ENCODE measurements around the gene SMAD2.
A peak's percentile ranks its signal among the peaks of the same experiment; 100 is the strongest.

Gene SMAD2

DNA sequence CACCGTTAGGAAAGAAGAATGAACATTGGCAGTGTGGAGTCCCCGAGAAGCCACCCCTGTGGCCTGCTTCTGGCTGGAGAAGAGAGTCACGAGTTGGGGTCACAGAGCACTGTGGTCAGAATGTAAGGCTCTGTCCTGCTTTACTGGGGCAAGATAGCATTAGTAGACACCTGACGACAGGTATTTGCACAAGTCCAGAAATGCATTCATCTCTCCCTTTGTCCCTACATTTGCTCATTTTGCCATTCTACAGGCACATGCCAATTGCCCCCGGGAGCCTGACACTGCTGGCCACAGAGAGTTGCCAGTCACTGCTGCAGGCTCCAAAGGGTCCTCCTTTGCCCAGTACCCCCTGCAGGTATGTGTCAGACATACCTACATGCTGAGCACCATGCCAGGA lies 133.3 kb downstream of the SMAD2 start:
- ATAC-seq (replicated peaks) (no peak), DNase-seq (no peak)
- Mint-ChIP-seq H3K27ac (no peak overlapping the region), H3K4me3 (no peak overlapping the region), H3K4me1 (peaks cover 0 to 2% of the 10 kb centered on the region in 2 donors), H3K36me3 (no peaks in the 10 kb centered on the region), H3K9me3 (no peaks in the 10 kb centered on the region), H3K27me3 (peaks cover 14 to 31% of the 10 kb centered on the region in 2 donors)

- Mint-ChIP-seq H3K36me3 (no peaks in the 10 kb centered on the region), H3K9me3 (no peaks in the 10 kb centered on the region), H3K27me3 (peaks cover 17 to 35% of the 10 kb centered on the region in 2 donors), H3K4me1 (peaks cover 0 to 2% of the 10 kb centered on the region in 2 donors), H3K27ac (no peak overlapping the region), H3K4me3 (no peak overlapping the region)
- ATAC-seq (replicated peaks) (no peak), DNase-seq (no peak)
Observed at GRCh38 chr18:47795434-47795814, 135.0 kb downstream of the SMAD2 start.

DNA sequence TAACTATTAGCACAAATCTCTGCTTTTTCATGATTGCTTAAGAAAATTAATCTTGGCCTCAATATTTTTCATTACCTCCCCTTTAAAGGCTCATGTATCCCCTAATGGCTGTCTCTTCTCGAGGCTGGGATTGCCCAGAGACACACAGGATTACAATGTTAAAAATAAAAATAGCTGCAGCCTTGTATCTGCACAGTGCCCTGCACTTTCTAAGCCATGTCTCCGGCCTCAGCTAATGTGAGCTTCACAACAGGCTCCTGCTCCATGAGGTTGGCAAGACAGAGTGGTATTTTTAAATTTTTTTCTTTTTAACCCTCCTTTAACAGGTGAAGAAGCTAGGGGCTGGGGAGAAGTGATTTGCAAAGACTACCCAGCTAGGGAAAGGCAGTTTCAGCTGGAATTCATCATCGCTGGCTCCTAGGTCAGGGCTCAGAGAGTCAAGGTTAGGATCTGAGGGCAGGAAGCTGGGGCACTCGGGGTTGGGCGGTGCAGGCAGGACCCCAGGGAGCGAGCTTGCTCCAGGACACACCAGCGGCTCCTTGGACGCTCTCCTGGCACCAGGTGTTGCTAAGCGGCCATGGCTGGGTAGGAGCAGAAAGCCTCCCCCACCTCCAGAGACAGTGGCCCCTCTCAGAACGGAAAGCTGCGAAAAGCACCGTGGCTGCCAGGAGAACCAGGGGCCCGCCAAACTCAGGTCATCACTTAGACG lies 135.6 kb downstream of the SMAD2 start:
- Mint-ChIP-seq H3K36me3 (no peaks in the 10 kb centered on the region), H3K27me3 (peaks cover 22 to 40% of the 10 kb centered on the region in 2 donors), H3K4me1 (peaks cover 0 to 2% of the 10 kb centered on the region in 2 donors), H3K9me3 (no peaks in the 10 kb centered on the region), H3K27ac (no peak overlapping the region), H3K4me3 (no peak overlapping the region)
- DNase-seq (no peak), ATAC-seq (replicated peaks) (no peak)

- H3K4me3 Mint-ChIP-seq = no peak overlapping the region
- H3K36me3 Mint-ChIP-seq = no peaks in the 10 kb centered on the region
- peaks cover 0 to 2% of the 10 kb centered on the region in 2 donors for H3K4me1 Mint-ChIP-seq
- DNase-seq = no peak
- H3K9me3 Mint-ChIP-seq = no peaks in the 10 kb centered on the region
- H3K27me3 Mint-ChIP-seq = peaks cover 25 to 47% of the 10 kb centered on the region in 2 donors
- ATAC-seq (replicated peaks) = no peak
- no peak overlapping the region for H3K27ac Mint-ChIP-seq
Observed at GRCh38 chr18:47793609-47794008, 136.8 kb downstream of the SMAD2 start.

GRCh38 chr18:47791461-47791985 lies 138.9 kb downstream of the SMAD2 start:
- H3K4me1 Mint-ChIP-seq = peaks cover 0 to 2% of the 10 kb centered on the region in 2 donors
- no peak overlapping the region for H3K27ac Mint-ChIP-seq
- no peak overlapping the region for H3K4me3 Mint-ChIP-seq
- H3K27me3 Mint-ChIP-seq = peaks cover 33 to 40% of the 10 kb centered on the region in 2 donors
- no peaks in the 10 kb centered on the region for H3K36me3 Mint-ChIP-seq
- DNase-seq = no peak
- no peak for ATAC-seq (replicated peaks)
- no peaks in the 10 kb centered on the region for H3K9me3 Mint-ChIP-seq

DNA sequence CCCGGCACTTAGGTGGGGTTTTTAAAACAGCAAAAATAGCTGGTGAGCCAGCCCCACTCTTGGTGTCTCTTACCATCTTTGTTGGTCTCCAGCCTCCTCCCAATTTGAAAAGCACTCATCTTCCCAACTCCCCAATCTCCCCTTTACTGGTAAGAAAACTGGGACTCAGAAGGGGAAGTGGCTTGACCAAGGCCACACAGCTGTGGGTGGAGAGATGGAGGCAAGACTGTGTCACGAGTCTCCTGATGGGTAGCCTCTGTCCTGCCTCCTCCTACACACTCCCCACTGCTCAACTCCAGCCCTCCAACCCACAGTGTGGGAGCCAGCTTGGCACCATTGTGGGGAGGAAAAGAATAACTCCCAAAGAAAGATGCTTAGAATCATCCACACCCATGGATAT lies 140.4 kb downstream of the SMAD2 start:
- DNase-seq = no peak
- ATAC-seq (replicated peaks) = no peak
- peaks cover 33 to 39% of the 10 kb centered on the region in 2 donors for H3K27me3 Mint-ChIP-seq
- H3K4me1 Mint-ChIP-seq = no peaks in the 10 kb centered on the region
- H3K4me3 Mint-ChIP-seq = no peak overlapping the region
- H3K27ac Mint-ChIP-seq = no peak overlapping the region
- peaks cover 4 to 5% of the 10 kb centered on the region in 2 donors for H3K9me3 Mint-ChIP-seq
- H3K36me3 Mint-ChIP-seq = no peaks in the 10 kb centered on the region

GRCh38 chr18:47788621-47789020 lies 141.8 kb downstream of the SMAD2 start:
- H3K36me3 Mint-ChIP-seq = peaks cover 5 to 7% of the 10 kb centered on the region in 2 donors
- ATAC-seq (replicated peaks) = no peak
- DNase-seq = no peak
- H3K27me3 Mint-ChIP-seq = peaks cover 30 to 41% of the 10 kb centered on the region in 2 donors
- H3K4me1 Mint-ChIP-seq = no peaks in the 10 kb centered on the region
- no peak overlapping the region for H3K27ac Mint-ChIP-seq
- peaks cover 11 to 12% of the 10 kb centered on the region in 2 donors for H3K9me3 Mint-ChIP-seq
- H3K4me3 Mint-ChIP-seq = no peak overlapping the region

GRCh38 chr18:47781561-47781960 lies 148.9 kb downstream of the SMAD2 start:
- H3K4me3 Mint-ChIP-seq = no peak overlapping the region
- DNase-seq (no peak), ATAC-seq (replicated peaks) (no peak)
- H3K27me3 Mint-ChIP-seq = peaks cover 5 to 23% of the 10 kb centered on the region in 2 donors
- peaks cover 5 to 7% of the 10 kb centered on the region in 2 donors for H3K36me3 Mint-ChIP-seq
- H3K4me1 Mint-ChIP-seq = no peaks in the 10 kb centered on the region
- H3K27ac Mint-ChIP-seq = no peak overlapping the region
- peaks cover 12 to 14% of the 10 kb centered on the region in 2 donors for H3K9me3 Mint-ChIP-seq

DNA sequence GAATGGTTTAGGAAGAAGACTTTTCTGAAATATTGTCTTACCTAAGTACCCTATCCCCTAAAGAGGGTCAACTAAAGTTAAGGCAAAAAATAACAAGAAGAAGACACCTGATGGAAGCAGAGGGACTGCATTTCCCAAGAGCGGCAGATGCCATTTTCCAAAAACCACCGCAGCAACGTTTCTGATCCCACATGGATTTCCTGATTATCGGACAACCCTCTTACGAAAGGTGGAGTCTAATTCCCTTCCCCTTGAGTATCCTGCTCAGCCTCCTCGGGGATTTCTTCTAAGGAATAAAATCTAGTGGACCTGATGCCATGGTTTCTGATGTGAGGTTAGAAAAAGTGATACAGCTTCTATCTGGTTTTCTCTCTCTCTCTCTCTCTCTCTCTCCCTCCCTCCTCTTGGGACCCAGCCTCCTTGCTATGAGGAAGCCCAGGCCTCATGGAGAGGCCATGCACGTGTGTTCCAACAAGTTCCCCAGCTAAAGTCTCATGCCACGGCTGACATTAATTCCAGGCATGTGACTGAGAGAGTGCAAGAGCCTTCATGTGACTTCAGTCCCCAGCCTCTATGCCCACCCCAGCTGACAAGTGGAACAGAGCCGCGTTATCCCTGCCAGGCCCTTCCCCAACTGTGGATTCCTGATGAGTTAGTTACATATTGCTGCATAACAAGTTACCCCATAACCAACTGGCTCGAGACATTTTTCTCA lies 150.3 kb downstream of the SMAD2 start:
- DNase-seq (no peak), ATAC-seq (replicated peaks) (no peak)
- Mint-ChIP-seq H3K4me1 (no peaks in the 10 kb centered on the region), H3K27ac (no peak overlapping the region), H3K9me3 (peaks cover 7 to 10% of the 10 kb centered on the region in 2 donors), H3K27me3 (peaks cover 0 to 19% of the 10 kb centered on the region in 2 donors), H3K4me3 (no peak overlapping the region), H3K36me3 (peaks cover 5 to 7% of the 10 kb centered on the region in 2 donors)

DNA sequence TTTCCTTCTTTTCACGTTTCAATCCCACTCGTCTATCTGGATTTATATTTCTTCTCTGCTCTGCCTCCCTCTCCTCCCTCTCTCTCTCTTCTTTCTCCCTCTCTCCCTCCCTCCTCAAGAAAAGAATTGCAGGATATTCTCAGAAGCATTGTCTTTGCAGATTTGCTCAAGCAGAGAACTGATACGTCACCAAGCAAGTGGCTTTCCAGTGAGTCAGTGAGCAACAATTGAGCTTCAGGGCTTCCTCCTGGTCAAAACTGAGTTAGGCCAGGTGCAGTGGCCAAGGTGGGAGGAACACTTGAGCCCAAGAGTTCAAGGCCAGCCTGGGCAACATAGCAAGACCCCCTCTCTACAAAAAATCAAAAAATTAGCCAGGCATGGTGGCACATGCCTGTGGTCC lies 151.1 kb downstream of the SMAD2 start:
- peaks cover 4 to 8% of the 10 kb centered on the region in 2 donors for H3K9me3 Mint-ChIP-seq
- H3K4me3 Mint-ChIP-seq = no peak overlapping the region
- peaks cover 0 to 15% of the 10 kb centered on the region in 2 donors for H3K27me3 Mint-ChIP-seq
- H3K4me1 Mint-ChIP-seq = no peaks in the 10 kb centered on the region
- peaks cover 3 to 5% of the 10 kb centered on the region in 2 donors for H3K36me3 Mint-ChIP-seq
- H3K27ac Mint-ChIP-seq = no peak overlapping the region
- DNase-seq (no peak), ATAC-seq (replicated peaks) (no peak)

- DNase-seq = no peak
- peaks cover 0 to under 1% of the 10 kb centered on the region in 2 donors for H3K9me3 Mint-ChIP-seq
- H3K4me1 Mint-ChIP-seq = peaks cover 0 to 2% of the 10 kb centered on the region in 2 donors
- peak; percentile 79 to 86 for ATAC-seq (replicated peaks)
- H3K4me3 Mint-ChIP-seq = no peak overlapping the region
- peaks cover 8 to 18% of the 10 kb centered on the region in 2 donors for H3K27me3 Mint-ChIP-seq
- H3K36me3 Mint-ChIP-seq = no peaks in the 10 kb centered on the region
- H3K27ac Mint-ChIP-seq = no peak overlapping the region
Observed at GRCh38 chr18:47777626-47778025, 152.8 kb downstream of the SMAD2 start.

DNA sequence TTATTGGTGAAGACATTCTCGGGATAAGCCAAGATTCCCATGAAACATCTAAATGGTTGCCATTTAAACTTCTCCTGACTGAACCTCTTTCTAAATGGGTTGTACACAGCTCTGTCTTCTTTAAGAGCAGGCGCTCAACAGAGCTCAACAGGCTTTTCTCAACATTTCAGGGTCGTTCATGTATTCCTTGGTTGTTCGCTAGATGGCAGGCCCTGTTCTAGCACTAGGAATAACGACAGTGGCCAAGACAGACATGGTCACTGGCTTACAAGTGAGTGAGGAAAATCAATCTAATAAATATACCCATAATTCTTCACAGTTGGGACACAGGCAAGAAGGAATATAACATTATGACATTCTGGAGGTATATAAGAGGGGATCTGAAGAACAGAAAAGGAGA lies 154.5 kb downstream of the SMAD2 start:
- Mint-ChIP-seq H3K27me3 (peaks cover 10 to 12% of the 10 kb centered on the region in 2 donors), H3K36me3 (no peaks in the 10 kb centered on the region), H3K4me1 (peaks cover 0 to 5% of the 10 kb centered on the region in 2 donors), H3K9me3 (no peaks in the 10 kb centered on the region), H3K4me3 (no peak overlapping the region), H3K27ac (no peak overlapping the region)
- ATAC-seq (replicated peaks) (no peak), DNase-seq (no peak)

- DNase-seq (no peak), ATAC-seq (replicated peaks) (no peak)
- Mint-ChIP-seq H3K9me3 (no peaks in the 10 kb centered on the region), H3K36me3 (no peaks in the 10 kb centered on the region), H3K4me1 (peaks cover 0 to 5% of the 10 kb centered on the region in 2 donors), H3K27ac (no peak overlapping the region), H3K4me3 (no peak overlapping the region), H3K27me3 (peaks cover 10 to 15% of the 10 kb centered on the region in 2 donors)
Observed at GRCh38 chr18:47773931-47774330, 156.5 kb downstream of the SMAD2 start.

DNA sequence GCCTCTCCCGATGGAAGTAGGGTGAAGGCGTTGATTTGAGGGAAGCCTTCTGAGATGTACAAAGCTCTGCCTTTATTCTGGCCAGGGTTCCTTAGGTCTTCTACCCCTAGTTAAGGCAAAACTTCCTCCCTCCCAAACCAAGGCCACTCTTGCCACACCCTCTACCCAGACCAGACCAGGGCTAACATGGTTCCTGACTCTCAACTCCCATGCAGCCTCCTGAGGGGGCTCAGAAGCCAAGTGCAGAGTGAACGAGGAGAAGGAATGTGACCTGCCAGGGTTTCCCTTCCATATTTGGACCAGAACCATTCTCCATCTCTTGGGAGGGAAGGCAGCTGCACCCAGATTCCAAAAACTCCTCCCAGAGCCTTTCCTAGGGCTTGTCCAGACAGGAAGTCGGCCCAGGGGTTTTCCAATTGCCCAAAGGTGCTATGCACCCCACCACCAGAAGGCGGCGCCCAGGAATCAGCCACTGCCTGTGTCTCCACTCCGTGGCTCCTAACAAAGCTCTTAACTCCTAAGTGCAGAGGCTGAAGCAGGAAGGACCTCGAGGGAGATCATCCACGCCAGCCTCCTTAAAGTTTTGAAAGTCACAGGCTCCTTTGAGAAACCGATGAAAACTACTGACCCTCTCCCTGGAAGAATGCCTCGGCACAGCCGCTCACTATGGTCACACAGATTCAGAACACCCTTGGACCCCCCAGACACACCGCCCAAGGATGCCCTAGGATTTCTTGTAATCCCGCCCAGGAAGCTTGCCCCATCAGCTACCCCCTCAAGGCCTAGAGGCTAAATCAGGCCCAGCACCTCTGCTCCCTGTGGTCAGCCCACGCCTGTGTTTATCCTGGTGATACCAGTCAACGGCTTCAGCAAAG lies 157.8 kb downstream of the SMAD2 start:
- Mint-ChIP-seq H3K4me3 (no peak overlapping the region), H3K36me3 (no peaks in the 10 kb centered on the region), H3K9me3 (no peaks in the 10 kb centered on the region), H3K4me1 (peaks cover 0 to 5% of the 10 kb centered on the region in 2 donors), H3K27ac (no peak overlapping the region), H3K27me3 (peaks cover 10 to 23% of the 10 kb centered on the region in 2 donors)
- DNase-seq = peak; percentile 25
- ATAC-seq (replicated peaks) = peak; percentile 60
